A549 (cell line): ENCODE results near the gene RNF121. TPM values are rescaled to one million over a fixed set of nuclear protein-coding genes. Genes with fewer than 3 reads are reported as not detected.

Experiments used
- ATAC-seq, 2 experiments: fragments of 200-7000 bp in 1 of 2; fragments of >200 bp in 1 of 2; cut with Nextera tagmentation in 1 of 2; cut with Tn5 transposase in 1 of 2; 3 replicates each; pipeline versions ENCODE4 v1.8.0 to v1.9.1; 2018 to 2020; ENCODE audit warnings: mild to moderate bottlenecking in 1 of 2, moderate library complexity in 1 of 2
- CTCF ChIA-PET: fragments of 300-600 bp; sonication (Branson Sonifier 250); formaldehyde crosslinking; extraction: SDS; loops from one replicate; lab custom pipeline; 2021; ENCODE audit warnings: antibody characterized with exemption, inconsistent platforms; lab: Yijun Ruan, JAX
- POLR2A ChIA-PET: fragments of 350-600 bp; formaldehyde crosslinking; extraction: SDS; loops from one replicate; lab custom pipeline; 2021; ENCODE audit warnings: antibody characterized with exemption, inconsistent platforms; lab: Yijun Ruan, JAX
- DNase-seq, 2 experiments: peaks; one replicate each; pipeline versions ENCODE4 v3.0.0 to v3.0.0-alpha.2; 2011 to 2016; ENCODE audit warnings: low read depth in 1 of 2, low spot score in 1 of 2
- FAIRE-seq: peaks from 2 replicates; lab custom pipeline; 2011; peaks lifted over from hg19 to GRCh38; lab: Jason Lieb, UNC
- H3K27ac ChIP-seq, 2 experiments: fragments of >200 bp; sonication (Bioruptor Twin); formaldehyde crosslinking; 3 replicates each; pipeline ENCODE4 v1.5.1; 2016 to 2017
- H3K4me1 ChIP-seq: fragments of >200 bp; sonication (Bioruptor Twin); formaldehyde crosslinking; 3 replicates; pipeline ENCODE4 v1.6.1; 2016
- H3K4me2 ChIP-seq: fragments of >200 bp; sonication (Bioruptor Twin); formaldehyde crosslinking; 3 replicates; pipeline ENCODE4 v1.6.1; 2016
- H3K4me3 ChIP-seq: fragments of >200 bp; sonication (Bioruptor Twin); formaldehyde crosslinking; 3 replicates; pipeline ENCODE4 v1.5.1; 2016
- H3K9me3 ChIP-seq: fragments of >200 bp; sonication (Bioruptor Twin); formaldehyde crosslinking; 3 replicates; pipeline ENCODE4 v1.6.1; 2016
- ATOH8 ChIP-seq: fragments of 250-450 bp; sonication (Bioruptor Pico); IDR thresholded peaks from 2 replicates; pipeline ENCODE4 v1.5.0; 2020; ENCODE audit warnings: low read depth, mild to moderate bottlenecking, moderate library complexity
- BHLHE40 ChIP-seq: IDR thresholded peaks from 2 replicates; pipeline ENCODE4 v1.6.1; 2012; ENCODE audit warnings: low read depth, low read length, inconsistent platforms
- CBX8 ChIP-seq: fragments of 200-600 bp; sonication (generic); IDR thresholded peaks from 2 replicates; pipeline ENCODE4 v1.6.1; 2016
- CHD2 ChIP-seq: fragments of 150-350 bp; IDR thresholded peaks from 2 replicates; pipeline ENCODE4 v1.6.1; 2014; ENCODE audit warnings: low read length; ENCODE audit not compliant: partially characterized antibody
- E2F6 ChIP-seq: IDR thresholded peaks from 2 replicates; pipeline ENCODE4 v1.6.1; 2012; ENCODE audit warnings: low read depth, borderline replicate concordance
- EHMT2 ChIP-seq: fragments of 200-600 bp; sonication (generic); IDR thresholded peaks from 2 replicates; pipeline ENCODE4 v1.6.1; 2016; ENCODE audit warnings: antibody characterized with exemption, low read depth, mild to moderate bottlenecking, moderate library complexity
- ELK1 ChIP-seq: fragments of 150-350 bp; IDR thresholded peaks from 2 replicates; pipeline ENCODE4 v1.6.1; 2014; ENCODE audit warnings: low read depth, mild to moderate bottlenecking, low read length
- EP300 ChIP-seq, 2 experiments: fragments of >200 bp; sonication (Bioruptor Twin); formaldehyde crosslinking; IDR thresholded peaks; 2 replicates in 1 of 2; 3 replicates in 1 of 2; pipeline ENCODE4 v1.6.1; 2016 to 2017
- ESRRA ChIP-seq: fragments of 150-350 bp; IDR thresholded peaks from 2 replicates; pipeline ENCODE4 v1.6.1; 2014; ENCODE audit warnings: mild to moderate bottlenecking, low read length, borderline replicate concordance
- FOXS1 ChIP-seq: fragments of 250-450 bp; sonication (Bioruptor Pico); IDR thresholded peaks from 2 replicates; pipeline ENCODE4 v1.5.0; 2020; ENCODE audit warnings: mild to moderate bottlenecking, moderate library complexity
- GATA3 ChIP-seq: IDR thresholded peaks from 2 replicates; pipeline ENCODE4 v1.6.1; 2012; ENCODE audit warnings: borderline replicate concordance
- HDAC2 ChIP-seq: fragments of 200-600 bp; sonication (generic); IDR thresholded peaks from 2 replicates; pipeline ENCODE4 v1.6.1; 2016
- HOXB13 ChIP-seq: fragments of 250-450 bp; sonication (Bioruptor Pico); IDR thresholded peaks from 2 replicates; pipeline ENCODE4 v1.5.0; 2020; ENCODE audit warnings: low read depth, mild to moderate bottlenecking, moderate library complexity
- HOXB5 ChIP-seq: fragments of 250-450 bp; sonication (Bioruptor Pico); IDR thresholded peaks from 2 replicates; pipeline ENCODE4 v1.5.0; 2020; ENCODE audit warnings: mild to moderate bottlenecking, moderate library complexity
- KDM1A ChIP-seq: fragments of 200-600 bp; sonication (generic); IDR thresholded peaks from 2 replicates; pipeline ENCODE4 v1.6.1; 2016; ENCODE audit warnings: low read depth, mild to moderate bottlenecking
- KDM5A ChIP-seq: fragments of 200-600 bp; sonication (generic); IDR thresholded peaks from 2 replicates; pipeline ENCODE4 v1.6.1; 2016; ENCODE audit warnings: antibody characterized with exemption, mild to moderate bottlenecking
- MAFK ChIP-seq: fragments of 450-650 bp; IDR thresholded peaks from 2 replicates; pipeline ENCODE4 v1.6.1; 2014; ENCODE audit not compliant: partially characterized antibody
- MAZ ChIP-seq: fragments of 150-350 bp; IDR thresholded peaks from 2 replicates; pipeline ENCODE4 v1.6.1; 2014; ENCODE audit warnings: antibody characterized with exemption, low read depth, low read length, borderline replicate concordance
- NPAS2 ChIP-seq: fragments of 250-450 bp; sonication (Bioruptor Pico); IDR thresholded peaks from 2 replicates; pipeline ENCODE4 v1.8.0; 2022; ENCODE audit warnings: mild to moderate bottlenecking, moderate library complexity, borderline replicate concordance
- POLR2A ChIP-seq: IDR thresholded peaks from 2 replicates; pipeline ENCODE4 v1.6.1; 2012; ENCODE audit warnings: mild to moderate bottlenecking, low read length
- RAD21 ChIP-seq, 2 experiments: fragments of >200 bp in 1 of 2; sonication (Bioruptor Twin) in 1 of 2; formaldehyde crosslinking in 1 of 2; IDR thresholded peaks in 1 of 2; conservative IDR thresholded peaks in 1 of 2; 2 replicates in 1 of 2; 3 replicates in 1 of 2; pipeline ENCODE4 v1.6.1; 2012 to 2018; ENCODE audit warnings: inconsistent platforms in 1 of 2
- RARB ChIP-seq: fragments of 250-450 bp; sonication (Bioruptor Pico); IDR thresholded peaks from 2 replicates; pipeline ENCODE4 v1.8.0; 2021; ENCODE audit warnings: mild to moderate bottlenecking, moderate library complexity
- RNF2 ChIP-seq: fragments of 200-600 bp; sonication (generic); IDR thresholded peaks from 2 replicates; pipeline ENCODE4 v1.6.1; 2016; ENCODE audit warnings: low read depth, mild to moderate bottlenecking, antibody characterized with exemption, moderate library complexity, borderline replicate concordance
- ZC3H11A ChIP-seq: fragments of 450-650 bp; IDR thresholded peaks from 2 replicates; pipeline ENCODE4 v1.6.1; 2014; ENCODE audit warnings: antibody characterized with exemption, mild to moderate bottlenecking
- ZFP36 ChIP-seq: fragments of 450-650 bp; IDR thresholded peaks from 2 replicates; pipeline ENCODE4 v1.6.1; 2014; ENCODE audit warnings: borderline replicate concordance; ENCODE audit not compliant: partially characterized antibody
- ZNF302 ChIP-seq: fragments of 250-450 bp; sonication (Bioruptor Pico); IDR thresholded peaks from 2 replicates; pipeline ENCODE4 v1.9.0; 2021; ENCODE audit warnings: inconsistent platforms, mild to moderate bottlenecking, moderate library complexity
- WGBS: methylation state at CpG from one replicate; pipeline ENCODE4 v1.1.6; 2017; ENCODE audit errors: missing lambda C conversion rate; 5-methylcytosine and 5-hydroxymethylcytosine counted together
- polyA plus RNA-seq, 4 experiments: library from polyadenylated mRNA; depleted of rRNA in 3 of 4; stranded (reverse); fragments of >200 nt; fragmentation: RNase III in 1 of 4; extraction: RNeasy Plus Mini Kit Qiagen cat#74134 plus additional on column Dnase treatment in 1 of 4; gene quantifications; 2 replicates in 3 of 4; 3 replicates in 1 of 4; pipeline ENCODE4 v1.2.3, GENCODE V29; 2011 to 2017
- TF ChIP-seq, protein P1 (sequence below): fragments of >200 bp; sonication (Bioruptor Twin); formaldehyde crosslinking; IDR thresholded peaks from 3 replicates; pipeline ENCODE4 v1.6.1; 2016
- TF ChIP-seq, protein P2 (sequence below): IDR thresholded peaks from 2 replicates; pipeline ENCODE4 v1.6.1; 2012
- TF ChIP-seq, protein P3 (sequence below): fragments of 200-600 bp; sonication (generic); IDR thresholded peaks from 2 replicates; pipeline ENCODE4 v1.6.1; 2016; ENCODE audit warnings: antibody characterized with exemption, mild to moderate bottlenecking, moderate library complexity

RNF121 gene
- polyA plus RNA-seq, 2 of the 4 experiments (the other 2 are of a cell fraction), result 79.0 to 102 TPM

DNA sequence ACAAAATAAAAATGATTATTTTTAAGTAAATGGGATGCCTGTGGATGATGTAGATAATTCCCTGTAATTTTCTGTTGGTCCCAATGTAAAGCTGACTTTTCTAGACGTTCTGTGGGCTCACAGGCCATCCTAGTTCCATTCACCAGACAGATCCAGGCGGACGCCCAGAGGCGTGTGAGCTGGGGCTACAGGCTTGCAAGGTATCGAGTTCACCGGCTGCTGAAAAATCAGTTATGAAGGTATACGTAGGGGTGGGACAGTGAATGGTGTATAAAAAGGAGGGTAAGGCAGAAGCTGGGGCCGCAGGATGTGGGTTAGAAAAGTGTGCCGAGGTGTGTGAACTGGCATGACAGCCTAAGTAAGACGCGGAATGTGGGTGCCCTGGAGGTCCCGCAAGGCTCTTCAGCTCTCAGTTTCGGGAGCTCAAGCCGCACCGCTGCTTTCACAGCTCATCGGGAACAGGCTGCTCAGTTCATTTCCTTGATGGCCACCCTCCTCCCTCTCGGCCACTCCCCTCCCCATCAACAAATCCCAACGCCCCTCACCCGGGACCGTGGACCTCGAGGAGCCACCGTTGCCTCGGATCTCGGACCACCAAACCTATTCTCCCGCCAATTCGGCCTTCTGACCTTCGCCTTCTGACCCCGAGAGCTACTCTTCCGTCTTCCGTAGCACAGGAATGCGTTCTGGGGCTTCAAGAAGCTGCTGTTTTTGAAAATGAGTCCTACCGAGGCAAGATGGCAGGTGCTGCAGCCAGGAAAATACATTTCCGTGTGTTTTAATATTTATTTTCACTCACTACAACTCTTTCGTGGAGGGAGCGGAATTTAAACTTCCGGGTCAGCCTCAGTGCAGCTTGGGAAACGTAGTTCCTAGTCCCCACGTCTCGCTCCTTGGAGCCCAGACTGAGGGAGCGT is 768 bp upstream of the RNF121 start, which contains the start of gene XNDC1N (continued):
- TF ChIP-seq RNF2 (no peak), CHD2 (no peak), ESRRA (no peak), FOXS1 (no peak; the same call in 1 of the 2 replicates), KDM5A (peak; percentile 71), GATA3 (no peak), E2F6 (peak; percentile 97), ATOH8 (no peak), MAZ (no peak), NPAS2 (CRISPR knock-in tag) (no peak), RARB (CRISPR knock-in tag) (no peak), RAD21 (conservative IDR thresholded peaks at IDR 0.05 in 1 of 2, IDR thresholded peaks at IDR 0.05 in 1 of 2) (no peak), KDM1A (no peak), MAFK (no peak), EHMT2 (no peak), ZFP36 (no peak), ZC3H11A (no peak), HDAC2 (no peak), POLR2A (no peak), CBX8 (no peak)
- TF ChIP-seq, protein P1, sequence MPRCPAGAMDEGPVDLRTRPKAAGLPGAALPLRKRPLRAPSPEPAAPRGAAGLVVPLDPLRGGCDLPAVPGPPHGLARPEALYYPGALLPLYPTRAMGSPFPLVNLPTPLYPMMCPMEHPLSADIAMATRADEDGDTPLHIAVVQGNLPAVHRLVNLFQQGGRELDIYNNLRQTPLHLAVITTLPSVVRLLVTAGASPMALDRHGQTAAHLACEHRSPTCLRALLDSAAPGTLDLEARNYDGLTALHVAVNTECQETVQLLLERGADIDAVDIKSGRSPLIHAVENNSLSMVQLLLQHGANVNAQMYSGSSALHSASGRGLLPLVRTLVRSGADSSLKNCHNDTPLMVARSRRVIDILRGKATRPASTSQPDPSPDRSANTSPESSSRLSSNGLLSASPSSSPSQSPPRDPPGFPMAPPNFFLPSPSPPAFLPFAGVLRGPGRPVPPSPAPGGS, result no peak

DNA sequence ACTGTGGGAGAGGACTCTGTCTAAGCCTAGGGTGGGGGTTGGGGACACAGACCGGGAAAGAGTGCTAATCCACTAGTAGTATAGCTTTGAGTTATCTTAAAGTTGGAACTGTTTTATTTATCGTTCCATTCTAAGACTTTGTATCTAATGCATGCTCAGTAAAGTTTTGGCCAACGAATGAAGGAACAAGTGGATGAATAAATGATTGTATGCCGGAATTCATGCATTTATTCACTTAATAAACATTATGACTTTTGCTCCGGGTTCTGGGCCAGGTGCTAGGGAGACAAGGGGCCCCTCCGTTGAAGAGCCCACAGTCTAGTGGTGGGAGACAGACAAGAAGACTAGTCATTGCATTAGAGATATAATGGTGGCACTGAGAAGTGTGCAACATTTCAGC is 645 bp downstream of the RNF121 start:
- ATAC-seq, result no peak
- H3K4me3 ChIP-seq, result peak overlapping the region; percentile 90
- CTCF ChIA-PET, result interaction anchor here (1.2 to 4.0 kb wide), 5 partner anchors 14 to 86 kb away, joined by 3 to 32 read pairs (median 4); no protein-coding TSS in a partner anchor
- peak overlapping the region; percentile 94 for H3K4me2 ChIP-seq
- DNase-seq, result no peak
- peak overlapping the region; percentile 91 to 95 for H3K27ac ChIP-seq
- H3K4me1 ChIP-seq, result peaks cover 53% of the 10 kb centered on the region
- no peak for FAIRE-seq
- TF ChIP-seq KDM1A (no peak), ESRRA (no peak), BHLHE40 (no peak), HOXB13 (CRISPR knock-in tag) (no peak), ZC3H11A (no peak), HOXB5 (no peak), ELK1 (no peak), EP300 (IDR thresholded peaks at IDR 0.05) (no peak), POLR2A (no peak), MAZ (no peak), ZNF302 (CRISPR knock-in tag) (no peak)
- TF ChIP-seq, protein P2, sequence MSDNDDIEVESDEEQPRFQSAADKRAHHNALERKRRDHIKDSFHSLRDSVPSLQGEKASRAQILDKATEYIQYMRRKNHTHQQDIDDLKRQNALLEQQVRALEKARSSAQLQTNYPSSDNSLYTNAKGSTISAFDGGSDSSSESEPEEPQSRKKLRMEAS, result no peak
- TF ChIP-seq, protein P3, sequence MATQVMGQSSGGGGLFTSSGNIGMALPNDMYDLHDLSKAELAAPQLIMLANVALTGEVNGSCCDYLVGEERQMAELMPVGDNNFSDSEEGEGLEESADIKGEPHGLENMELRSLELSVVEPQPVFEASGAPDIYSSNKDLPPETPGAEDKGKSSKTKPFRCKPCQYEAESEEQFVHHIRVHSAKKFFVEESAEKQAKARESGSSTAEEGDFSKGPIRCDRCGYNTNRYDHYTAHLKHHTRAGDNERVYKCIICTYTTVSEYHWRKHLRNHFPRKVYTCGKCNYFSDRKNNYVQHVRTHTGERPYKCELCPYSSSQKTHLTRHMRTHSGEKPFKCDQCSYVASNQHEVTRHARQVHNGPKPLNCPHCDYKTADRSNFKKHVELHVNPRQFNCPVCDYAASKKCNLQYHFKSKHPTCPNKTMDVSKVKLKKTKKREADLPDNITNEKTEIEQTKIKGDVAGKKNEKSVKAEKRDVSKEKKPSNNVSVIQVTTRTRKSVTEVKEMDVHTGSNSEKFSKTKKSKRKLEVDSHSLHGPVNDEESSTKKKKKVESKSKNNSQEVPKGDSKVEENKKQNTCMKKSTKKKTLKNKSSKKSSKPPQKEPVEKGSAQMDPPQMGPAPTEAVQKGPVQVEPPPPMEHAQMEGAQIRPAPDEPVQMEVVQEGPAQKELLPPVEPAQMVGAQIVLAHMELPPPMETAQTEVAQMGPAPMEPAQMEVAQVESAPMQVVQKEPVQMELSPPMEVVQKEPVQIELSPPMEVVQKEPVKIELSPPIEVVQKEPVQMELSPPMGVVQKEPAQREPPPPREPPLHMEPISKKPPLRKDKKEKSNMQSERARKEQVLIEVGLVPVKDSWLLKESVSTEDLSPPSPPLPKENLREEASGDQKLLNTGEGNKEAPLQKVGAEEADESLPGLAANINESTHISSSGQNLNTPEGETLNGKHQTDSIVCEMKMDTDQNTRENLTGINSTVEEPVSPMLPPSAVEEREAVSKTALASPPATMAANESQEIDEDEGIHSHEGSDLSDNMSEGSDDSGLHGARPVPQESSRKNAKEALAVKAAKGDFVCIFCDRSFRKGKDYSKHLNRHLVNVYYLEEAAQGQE, result no peak
- no peaks in the 10 kb centered on the region for H3K9me3 ChIP-seq
- WGBS, result 3% methylated on average over 6 of the region's 6 CpGs
- POLR2A ChIA-PET, result interaction anchor here (1.2 to 2.3 kb wide), 4 partner anchors 8 to 48 kb away, joined by 3 to 21 read pairs (median 5); no protein-coding TSS in a partner anchor
